AG04449 (cell line): ENCODE results near the gene MAP3K13.

Source experiments
- CTCF ChIA-PET: fragments of 350-600 bp; formaldehyde crosslinking; extraction: SDS; loops from one replicate; lab custom pipeline; 2021; ENCODE audit warnings: antibody characterized with exemption; lab: Yijun Ruan, JAX
- POLR2A ChIA-PET: fragments of 400-600, 350-600 bp; formaldehyde crosslinking; extraction: SDS; loops from one replicate; lab custom pipeline; 2020; ENCODE audit warnings: antibody characterized with exemption, inconsistent platforms; lab: Yijun Ruan, JAX
- DNase-seq: peaks from one replicate; pipeline ENCODE4 v3.0.0-alpha.2; 2010; ENCODE audit warnings: low read depth, low spot score
- H3K4me3 ChIP-seq: 2 replicates; pipeline ENCODE4 v1.5.1; 2011; ENCODE audit warnings: low read depth, mild to moderate bottlenecking, control low read depth, low read length
- TF ChIP-seq, protein P1 (sequence below): IDR thresholded peaks from one replicate; pipeline ENCODE4 v1.5.1; 2011; ENCODE audit warnings: mild to moderate bottlenecking, moderate library complexity, low read length, control low read depth, inconsistent platforms; ENCODE audit not compliant: insufficient read depth; ENCODE audit errors: missing control alignments

Gene MAP3K13

DNA sequence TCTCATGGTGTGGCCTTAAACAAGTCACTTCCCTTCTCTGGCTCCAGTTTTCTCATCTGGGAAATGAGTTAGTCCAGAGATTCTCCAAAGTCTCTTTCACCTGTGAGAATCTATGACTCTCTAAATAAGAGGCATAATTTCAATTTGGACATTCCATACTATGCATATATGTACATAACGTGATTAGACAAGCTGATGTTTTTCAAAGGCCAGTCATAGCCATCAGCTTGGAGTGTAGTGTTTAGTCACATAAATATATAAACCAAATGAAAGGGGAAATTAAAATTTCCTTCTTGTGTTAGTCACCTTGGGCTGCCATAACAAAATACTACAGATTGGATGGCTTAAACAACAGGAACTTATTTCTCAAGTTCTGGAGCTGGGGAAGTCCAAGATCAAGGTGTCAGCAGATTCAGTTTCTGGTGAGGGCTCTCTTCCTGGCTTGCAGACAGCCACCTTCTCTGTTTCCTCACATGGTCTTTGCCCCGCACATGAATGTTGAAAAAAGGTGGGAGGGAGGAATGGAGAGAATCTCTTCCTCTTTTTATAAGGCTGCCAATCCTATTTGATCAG lies 116.5 kb downstream of the MAP3K13 start:
- TF ChIP-seq, protein P1, sequence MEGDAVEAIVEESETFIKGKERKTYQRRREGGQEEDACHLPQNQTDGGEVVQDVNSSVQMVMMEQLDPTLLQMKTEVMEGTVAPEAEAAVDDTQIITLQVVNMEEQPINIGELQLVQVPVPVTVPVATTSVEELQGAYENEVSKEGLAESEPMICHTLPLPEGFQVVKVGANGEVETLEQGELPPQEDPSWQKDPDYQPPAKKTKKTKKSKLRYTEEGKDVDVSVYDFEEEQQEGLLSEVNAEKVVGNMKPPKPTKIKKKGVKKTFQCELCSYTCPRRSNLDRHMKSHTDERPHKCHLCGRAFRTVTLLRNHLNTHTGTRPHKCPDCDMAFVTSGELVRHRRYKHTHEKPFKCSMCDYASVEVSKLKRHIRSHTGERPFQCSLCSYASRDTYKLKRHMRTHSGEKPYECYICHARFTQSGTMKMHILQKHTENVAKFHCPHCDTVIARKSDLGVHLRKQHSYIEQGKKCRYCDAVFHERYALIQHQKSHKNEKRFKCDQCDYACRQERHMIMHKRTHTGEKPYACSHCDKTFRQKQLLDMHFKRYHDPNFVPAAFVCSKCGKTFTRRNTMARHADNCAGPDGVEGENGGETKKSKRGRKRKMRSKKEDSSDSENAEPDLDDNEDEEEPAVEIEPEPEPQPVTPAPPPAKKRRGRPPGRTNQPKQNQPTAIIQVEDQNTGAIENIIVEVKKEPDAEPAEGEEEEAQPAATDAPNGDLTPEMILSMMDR = no peak
- ChIA-PET POLR2A (no interaction called here), CTCF (interaction anchor here (1.4 kb wide), 1 partner anchor 11 kb away, joined by 3 read pairs; no protein-coding TSS in a partner anchor)
- DNase-seq = no peak
- H3K4me3 ChIP-seq = no peak overlapping the region

DNA sequence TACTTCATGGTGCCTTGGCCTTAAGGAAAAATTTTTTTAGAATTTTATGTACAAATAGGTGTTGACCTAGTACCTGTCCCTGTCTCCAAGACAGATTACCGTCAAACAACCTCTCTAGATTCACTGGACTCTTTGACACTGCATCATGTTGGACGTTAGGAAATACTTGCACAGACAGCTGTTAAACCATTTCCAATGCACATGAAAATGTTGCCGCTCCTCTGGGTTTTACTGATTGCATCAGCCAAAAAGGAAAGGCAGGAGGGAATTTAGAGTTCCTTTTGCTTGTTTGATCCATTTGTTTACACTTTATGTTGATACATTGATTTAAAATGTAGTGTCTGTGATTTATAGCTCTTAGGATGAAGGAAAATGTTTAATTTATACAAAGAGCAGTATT lies 121.4 kb downstream of the MAP3K13 start:
- no peak for DNase-seq
- ChIA-PET POLR2A (no interaction called here), CTCF (no interaction called here)
- H3K4me3 ChIP-seq = no peak overlapping the region
- TF ChIP-seq, protein P1 = no peak

DNA sequence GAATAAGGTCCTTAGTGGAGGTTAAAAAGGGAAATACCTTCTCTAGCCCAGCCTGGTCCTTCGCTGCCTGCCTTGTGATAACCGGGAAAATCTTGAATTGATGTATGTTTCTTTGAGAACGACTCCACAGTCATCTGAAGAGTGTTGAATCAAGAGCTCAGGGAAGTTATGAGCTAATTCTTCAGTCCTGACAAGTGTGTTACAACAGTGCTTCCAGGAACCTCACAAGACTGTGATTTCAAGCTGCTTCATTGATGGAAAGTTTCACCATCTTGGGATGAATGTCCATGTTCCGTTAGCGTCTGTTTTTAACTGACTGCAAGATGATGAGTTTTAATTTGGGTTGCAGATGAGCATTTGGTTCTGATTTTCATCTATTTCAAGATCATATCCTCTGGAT lies 123.5 kb downstream of the MAP3K13 start:
- H3K4me3 ChIP-seq = no peak overlapping the region
- CTCF ChIA-PET = interaction anchor here (1.4 to 1.6 kb wide), 2 partner anchors 25 to 73 kb away, joined by 4 to 5 read pairs; no protein-coding TSS in a partner anchor
- DNase-seq = no peak
- TF ChIP-seq, protein P1 = no peak
- POLR2A ChIA-PET = no interaction called here

GRCh38 chr3:185488465-185488864 lies 125.5 kb downstream of the MAP3K13 start:
- H3K4me3 ChIP-seq = no peak overlapping the region
- POLR2A ChIA-PET = no interaction called here
- TF ChIP-seq, protein P1 = no peak
- CTCF ChIA-PET = interaction anchor here (1.2 kb wide), 1 partner anchor 27 kb away, joined by 4 read pairs; no protein-coding TSS in a partner anchor
- DNase-seq = no peak

DNA sequence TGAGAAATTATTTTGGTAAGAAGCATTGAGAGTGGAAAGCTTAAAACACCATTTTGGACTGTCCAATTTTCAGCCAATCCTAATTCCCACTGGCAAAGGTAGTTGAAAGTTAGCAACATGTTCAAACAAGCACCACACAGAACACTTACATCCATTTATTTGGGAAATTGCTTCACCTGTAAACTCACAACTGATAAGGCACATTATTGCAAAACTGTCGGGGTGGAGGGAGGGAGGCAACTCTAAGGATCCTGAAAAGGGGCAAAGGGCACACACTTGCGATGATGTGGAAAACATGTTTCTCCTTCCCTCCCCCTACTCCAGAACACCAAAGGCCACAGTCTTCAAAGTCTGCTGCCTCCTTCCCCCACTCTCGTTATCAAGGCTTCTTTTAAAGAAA lies 126.5 kb downstream of the MAP3K13 start:
- CTCF ChIA-PET = interaction anchor here (1.0 to 1.2 kb wide), 2 partner anchors 28 to 71 kb away, joined by 3 to 4 read pairs; no protein-coding TSS in a partner anchor
- no peak for DNase-seq
- TF ChIP-seq, protein P1 = no peak
- no peak overlapping the region for H3K4me3 ChIP-seq
- POLR2A ChIA-PET = no interaction called here

DNA sequence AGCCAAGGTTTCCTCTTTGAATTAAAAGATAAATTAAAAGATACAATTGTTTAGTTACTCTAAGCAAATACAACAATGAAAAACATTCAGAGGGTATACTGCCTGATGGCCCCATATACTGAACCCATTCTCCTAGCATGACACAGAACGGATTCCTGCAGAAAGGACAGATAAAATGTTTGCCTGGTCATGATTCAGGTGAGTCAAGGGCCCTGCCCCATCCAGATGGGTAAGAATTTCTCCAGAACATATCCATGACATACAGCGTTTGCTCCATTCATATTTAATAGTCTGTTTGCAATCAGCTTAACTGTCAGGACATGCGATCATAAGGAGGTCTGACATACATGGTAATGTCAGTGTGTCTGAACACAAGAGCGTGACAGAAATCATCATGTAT lies 127.3 kb downstream of the MAP3K13 start:
- POLR2A ChIA-PET = no interaction called here
- no peak for DNase-seq
- TF ChIP-seq, protein P1 = no peak
- no peak overlapping the region for H3K4me3 ChIP-seq
- CTCF ChIA-PET = no interaction called here
